ENCODE results near the gene PVRIG.
"Not testable (repeated sequence)": the region's sequence is repeated elsewhere in the genome, so short reads cannot be mapped to it uniquely, and the experiment has no call there.

The PVRIG gene

DNA sequence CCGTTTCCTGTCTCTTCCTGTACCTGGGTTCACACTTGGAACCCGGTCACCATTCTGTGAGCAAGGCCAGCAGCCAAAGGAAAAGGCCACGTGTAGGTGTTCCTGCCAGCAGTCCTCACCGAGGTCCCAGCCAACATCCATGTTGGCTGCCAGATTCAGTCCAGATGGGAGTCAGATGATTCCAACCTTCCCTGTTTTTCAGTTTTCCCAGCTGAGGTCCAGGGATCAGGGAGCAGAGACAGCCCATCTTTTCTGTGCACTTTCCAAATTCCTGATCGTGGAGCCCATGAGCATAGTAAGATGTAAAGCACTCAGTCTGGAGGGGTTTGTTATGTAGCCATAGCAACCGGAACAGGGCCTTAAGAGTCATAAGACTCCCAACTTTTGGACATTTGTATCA is 3.9 kb upstream of the PVRIG start:
- Histone ChIP-seq H3K4ac (ENCODE audit: low read length) (no peak overlapping the region), H2BK12ac (ENCODE audit: low read length) (no peak overlapping the region), H3K14ac (ENCODE audit: low read length) (no peak overlapping the region), H3K23ac (ENCODE audit: low read depth, low read length, poor library complexity) (no peak overlapping the region), H4K8ac (ENCODE audit: low read depth, low read length) (no peak overlapping the region), H2AK5ac (ENCODE audit: low read depth, low read length) (no peak overlapping the region), H3K27me3 (ENCODE audit: control insufficient read depth in 3 of 3, insufficient read depth in 3 of 3, low read depth in 1 of 3, low read length in 3 of 3) (no peaks in the 10 kb centered on the region), H2BK5ac (ENCODE audit: low read length) (no peak overlapping the region), H4K91ac (ENCODE audit: low read depth, low read length, poor library complexity) (no peak overlapping the region), H3K9me3 (replicated peaks in 1 of 2; ENCODE audit: control insufficient read depth in 2 of 2, insufficient read depth in 1 of 2, low read depth in 1 of 2, low read length in 2 of 2) (no peaks in the 10 kb centered on the region), H3K79me1 (ENCODE audit: low read depth, low read length) (no peaks in the 10 kb centered on the region), H3K36me3 (replicated peaks in 1 of 2; ENCODE audit: control insufficient read depth in 2 of 2, insufficient read depth in 2 of 2, low read length in 2 of 2) (peaks cover 0 to 4% of the 10 kb centered on the region in 2 donors), H3K4me1 (ENCODE audit: control insufficient read depth in 2 of 2, insufficient read depth in 1 of 2, low read depth in 1 of 2, low read length in 2 of 2) (peaks cover 0 to 2% of the 10 kb centered on the region in 2 donors), H2AFZ (ENCODE audit: low read length) (no peak overlapping the region), H3K4me3 (ENCODE audit: low read length in 2 of 2) (no peak overlapping the region), H2BK120ac (ENCODE audit: low read depth, low read length) (no peak overlapping the region), H3K27ac (replicated peaks; ENCODE audit: low read length) (no peak overlapping the region), H3K9ac (ENCODE audit: low read depth, low read length, poor library complexity) (no peak overlapping the region), H3K4me2 (ENCODE audit: insufficient read depth, low read length, poor library complexity, severe bottlenecking) (no peak overlapping the region), H3K18ac (ENCODE audit: low read length) (no peak overlapping the region), H2BK15ac (ENCODE audit: low read length) (no peak overlapping the region)
- no peak for DNase-seq (ENCODE audit: low spot score)
- no CpG with 5 or more reads among the region's 6 CpGs for WGBS, 2 donors (ENCODE audit: extremely low coverage in 2 of 2, insufficient read length in 2 of 2, insufficient replicate concordance in 1 of 2)

DNA sequence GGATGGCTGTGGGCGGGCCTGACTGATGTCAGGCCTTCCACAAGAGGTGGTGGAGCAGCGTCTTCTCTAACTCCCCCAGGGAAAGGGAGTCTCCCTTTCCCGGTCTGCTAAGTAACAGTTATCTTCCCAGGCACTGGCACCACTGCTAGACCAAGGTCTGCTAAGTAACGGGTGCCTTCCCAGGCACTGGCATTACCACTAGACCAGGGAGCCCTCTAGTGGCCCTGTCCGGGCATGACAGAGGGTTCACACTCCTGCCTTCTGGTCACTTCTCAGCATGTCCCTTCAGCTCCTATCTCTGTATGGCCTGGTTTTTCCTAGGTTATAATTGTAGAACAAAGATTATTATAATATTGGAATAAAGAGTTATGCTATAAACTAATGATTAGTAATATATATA is 1.8 kb upstream of the PVRIG start:
- not testable (repeated sequence) for H2BK5ac ChIP-seq (ENCODE audit: low read length); H3K18ac ChIP-seq (ENCODE audit: low read length); H2BK12ac ChIP-seq (ENCODE audit: low read length); H2BK15ac ChIP-seq (ENCODE audit: low read length); H3K79me1 ChIP-seq (ENCODE audit: low read depth, low read length); H3K4ac ChIP-seq (ENCODE audit: low read length); H4K8ac ChIP-seq (ENCODE audit: low read depth, low read length); H3K4me1 ChIP-seq (ENCODE audit: control insufficient read depth in 2 of 2, insufficient read depth in 1 of 2, low read depth in 1 of 2, low read length in 2 of 2); H3K23ac ChIP-seq (ENCODE audit: low read depth, low read length, poor library complexity); H3K27ac ChIP-seq (replicated peaks; ENCODE audit: low read length); H2AFZ ChIP-seq (ENCODE audit: low read length); DNase-seq (ENCODE audit: low spot score); H3K4me3 ChIP-seq (ENCODE audit: low read length in 2 of 2); H2AK5ac ChIP-seq (ENCODE audit: low read depth, low read length); H3K14ac ChIP-seq (ENCODE audit: low read length); H2BK120ac ChIP-seq (ENCODE audit: low read depth, low read length); H3K9ac ChIP-seq (ENCODE audit: low read depth, low read length, poor library complexity); H4K91ac ChIP-seq (ENCODE audit: low read depth, low read length, poor library complexity); H3K4me2 ChIP-seq (ENCODE audit: insufficient read depth, low read length, poor library complexity, severe bottlenecking); H3K27me3 ChIP-seq (ENCODE audit: control insufficient read depth in 3 of 3, insufficient read depth in 3 of 3, low read depth in 1 of 3, low read length in 3 of 3); H3K9me3 ChIP-seq (replicated peaks in 1 of 2; ENCODE audit: control insufficient read depth in 2 of 2, insufficient read depth in 1 of 2, low read depth in 1 of 2, low read length in 2 of 2)
- WGBS, 2 donors (ENCODE audit: extremely low coverage in 2 of 2, insufficient read length in 2 of 2, insufficient replicate concordance in 1 of 2), result no CpG with 5 or more reads among the region's 5 CpGs
- peaks cover 16 to 20% of the 10 kb centered on the region in 2 donors for H3K36me3 ChIP-seq (replicated peaks in 1 of 2; ENCODE audit: control insufficient read depth in 2 of 2, insufficient read depth in 2 of 2, low read length in 2 of 2)

DNA sequence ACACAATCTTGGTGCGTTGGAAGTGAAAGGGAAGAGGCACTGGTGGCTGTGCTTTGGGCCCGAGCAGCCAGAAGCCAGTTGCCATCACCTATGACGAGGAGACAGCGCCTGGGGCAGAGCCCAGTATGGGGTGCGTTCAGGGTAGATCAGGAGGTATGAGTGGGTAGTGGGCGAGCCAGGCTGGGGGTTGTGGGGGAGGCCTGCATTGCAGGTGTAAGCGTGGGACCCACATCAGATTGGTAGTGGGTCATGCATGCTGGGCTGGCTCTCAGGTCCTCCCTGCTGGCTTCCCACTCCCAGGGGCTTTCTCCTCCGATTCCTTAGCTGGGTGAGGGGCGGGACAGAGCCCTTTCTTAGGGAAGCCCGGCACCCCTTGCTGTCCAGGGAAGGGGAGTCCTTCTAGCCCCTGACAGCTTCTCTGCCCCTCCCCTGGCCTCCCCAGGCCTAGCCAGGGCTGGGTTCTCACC is 445 bp upstream of the PVRIG start:
- H3K79me1 ChIP-seq (ENCODE audit: low read depth, low read length), result peaks cover 4% of the 10 kb centered on the region

DNA sequence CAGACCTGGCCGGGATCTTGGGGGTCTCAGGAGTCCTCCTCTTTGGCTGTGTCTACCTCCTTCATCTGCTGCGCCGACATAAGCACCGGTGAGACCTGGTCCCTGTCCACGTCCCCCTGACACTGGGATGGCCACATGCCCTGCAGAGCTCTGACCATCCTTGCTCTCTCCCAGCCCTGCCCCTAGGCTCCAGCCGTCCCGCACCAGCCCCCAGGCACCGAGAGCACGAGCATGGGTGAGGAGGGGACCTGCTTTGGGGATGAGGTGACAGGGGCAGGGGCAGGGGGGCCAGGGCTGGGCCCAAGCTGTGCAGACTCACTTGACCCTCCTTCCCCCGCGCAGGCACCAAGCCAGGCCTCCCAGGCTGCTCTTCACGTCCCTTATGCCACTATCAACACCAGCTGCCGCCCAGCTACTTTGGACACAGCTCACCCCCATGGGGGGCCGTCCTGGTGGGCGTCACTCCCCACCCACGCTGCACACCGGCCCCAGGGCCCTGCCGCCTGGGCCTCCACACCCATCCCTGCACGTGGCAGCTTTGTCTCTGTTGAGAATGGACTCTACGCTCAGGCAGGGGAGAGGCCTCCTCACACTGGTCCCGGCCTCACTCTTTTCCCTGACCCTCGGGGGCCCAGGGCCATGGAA is 959 bp downstream of the PVRIG start:
- Histone ChIP-seq H3K79me1 (ENCODE audit: low read depth, low read length) (peaks cover 4% of the 10 kb centered on the region), H3K18ac (ENCODE audit: low read length) (no peak overlapping the region), H3K27me3 (ENCODE audit: control insufficient read depth in 3 of 3, insufficient read depth in 3 of 3, low read depth in 1 of 3, low read length in 3 of 3) (no peaks in the 10 kb centered on the region), H3K23ac (ENCODE audit: low read depth, low read length, poor library complexity) (peak overlapping the region; percentile 55), H2BK12ac (ENCODE audit: low read length) (no peak overlapping the region), H3K36me3 (replicated peaks in 1 of 2; ENCODE audit: control insufficient read depth in 2 of 2, insufficient read depth in 2 of 2, low read length in 2 of 2) (peaks cover 24 to 26% of the 10 kb centered on the region in 2 donors), H3K4ac (ENCODE audit: low read length) (no peak overlapping the region), H3K4me3 (ENCODE audit: low read length in 2 of 2) (no peak overlapping the region), H3K14ac (ENCODE audit: low read length) (no peak overlapping the region), H2AK5ac (ENCODE audit: low read depth, low read length) (no peak overlapping the region), H2AFZ (ENCODE audit: low read length) (no peak overlapping the region), H3K27ac (replicated peaks; ENCODE audit: low read length) (no peak overlapping the region), H3K9me3 (replicated peaks in 1 of 2; ENCODE audit: control insufficient read depth in 2 of 2, insufficient read depth in 1 of 2, low read depth in 1 of 2, low read length in 2 of 2) (no peaks in the 10 kb centered on the region), H2BK15ac (ENCODE audit: low read length) (no peak overlapping the region), H4K8ac (ENCODE audit: low read depth, low read length) (no peak overlapping the region), H4K91ac (ENCODE audit: low read depth, low read length, poor library complexity) (no peak overlapping the region), H2BK120ac (ENCODE audit: low read depth, low read length) (no peak overlapping the region), H3K9ac (ENCODE audit: low read depth, low read length, poor library complexity) (peak overlapping the region; percentile 44), H2BK5ac (ENCODE audit: low read length) (peak overlapping the region; percentile 39), H3K4me1 (ENCODE audit: control insufficient read depth in 2 of 2, insufficient read depth in 1 of 2, low read depth in 1 of 2, low read length in 2 of 2) (peaks cover 0 to 2% of the 10 kb centered on the region in 2 donors), H3K4me2 (ENCODE audit: insufficient read depth, low read length, poor library complexity, severe bottlenecking) (no peak overlapping the region)
- no peak for DNase-seq (ENCODE audit: low spot score)
- no CpG with 5 or more reads among the region's 22 CpGs for WGBS, 2 donors (ENCODE audit: extremely low coverage in 2 of 2, insufficient read length in 2 of 2, insufficient replicate concordance in 1 of 2)

More for the DNA sequence above, 445 bp upstream of the PVRIG start:
- no peaks in the 10 kb centered on the region for H3K27me3 ChIP-seq (ENCODE audit: control insufficient read depth in 3 of 3, insufficient read depth in 3 of 3, low read depth in 1 of 3, low read length in 3 of 3)
- H4K8ac ChIP-seq (ENCODE audit: low read depth, low read length), result no peak overlapping the region
- no peak for DNase-seq (ENCODE audit: low spot score)
- no peak overlapping the region for H2BK5ac ChIP-seq (ENCODE audit: low read length)
- H3K23ac ChIP-seq (ENCODE audit: low read depth, low read length, poor library complexity), result no peak overlapping the region
- no CpG with 5 or more reads among the region's 10 CpGs for WGBS, 2 donors (ENCODE audit: extremely low coverage in 2 of 2, insufficient read length in 2 of 2, insufficient replicate concordance in 1 of 2)
- H2AK5ac ChIP-seq (ENCODE audit: low read depth, low read length), result no peak overlapping the region
- H2AFZ ChIP-seq (ENCODE audit: low read length), result no peak overlapping the region
- no peak overlapping the region for H3K14ac ChIP-seq (ENCODE audit: low read length)
- H2BK15ac ChIP-seq (ENCODE audit: low read length), result no peak overlapping the region
- no peak overlapping the region for H3K4ac ChIP-seq (ENCODE audit: low read length)
- peaks cover 21 to 24% of the 10 kb centered on the region in 2 donors for H3K36me3 ChIP-seq (replicated peaks in 1 of 2; ENCODE audit: control insufficient read depth in 2 of 2, insufficient read depth in 2 of 2, low read length in 2 of 2)
- H2BK12ac ChIP-seq (ENCODE audit: low read length), result no peak overlapping the region
- H3K9ac ChIP-seq (ENCODE audit: low read depth, low read length, poor library complexity), result no peak overlapping the region
- H3K4me3 ChIP-seq (ENCODE audit: low read length in 2 of 2), result no peak overlapping the region
- no peaks in the 10 kb centered on the region for H3K9me3 ChIP-seq (replicated peaks in 1 of 2; ENCODE audit: control insufficient read depth in 2 of 2, insufficient read depth in 1 of 2, low read depth in 1 of 2, low read length in 2 of 2)
- no peak overlapping the region for H3K4me2 ChIP-seq (ENCODE audit: insufficient read depth, low read length, poor library complexity, severe bottlenecking)
- no peak overlapping the region for H3K18ac ChIP-seq (ENCODE audit: low read length)
- H3K4me1 ChIP-seq (ENCODE audit: control insufficient read depth in 2 of 2, insufficient read depth in 1 of 2, low read depth in 1 of 2, low read length in 2 of 2), result peaks cover 0 to 2% of the 10 kb centered on the region in 2 donors
- H4K91ac ChIP-seq (ENCODE audit: low read depth, low read length, poor library complexity), result no peak overlapping the region
- H3K27ac ChIP-seq (replicated peaks; ENCODE audit: low read length), result no peak overlapping the region
- H2BK120ac ChIP-seq (ENCODE audit: low read depth, low read length), result no peak overlapping the region
